Central memory CD8-positive, alpha-beta T cell (primary cell): Measurements from ENCODE around the gene NAA40.
"Not testable (repeated sequence)": the region's sequence is repeated elsewhere in the genome, so short reads cannot be mapped to it uniquely, and the experiment has no call there.

ENCODE experiments used
- ATAC-seq: fragments of 150-1000 bp; cut with Tn5 transposase; replicated peaks from 2 replicates; pipeline ENCODE4 v1.10.0; 2022; ENCODE audit warnings: mild to moderate bottlenecking, moderate FRiP score, moderate number of reproducible peaks; ENCODE audit not compliant: poor library complexity, severe bottlenecking; ENCODE audit errors: extremely low read depth
- DNase-seq, 2 donors: peaks; one replicate each; pipeline ENCODE4 v3.0.0; 2021; ENCODE audit warnings: low spot score in 2 of 2
- H3K27ac Mint-ChIP-seq: one replicate; pipeline ENCODE4 v1.8.0; 2022; ENCODE audit warnings: low read depth, mild to moderate bottlenecking, moderate library complexity, mixed read lengths
- H3K27me3 Mint-ChIP-seq: one replicate; pipeline ENCODE4 v1.8.0; 2022; ENCODE audit warnings: mixed read lengths
- H3K36me3 Mint-ChIP-seq: one replicate; pipeline ENCODE4 v1.8.0; 2022; ENCODE audit warnings: mild to moderate bottlenecking, moderate library complexity, mixed read lengths; ENCODE audit not compliant: insufficient read depth
- H3K4me1 Mint-ChIP-seq: one replicate; pipeline ENCODE4 v1.8.0; 2022; ENCODE audit warnings: mixed read lengths
- H3K4me3 Mint-ChIP-seq: one replicate; pipeline ENCODE4 v1.8.0; 2022; ENCODE audit warnings: mild to moderate bottlenecking, moderate library complexity, mixed read lengths
- H3K9me3 Mint-ChIP-seq: one replicate; pipeline ENCODE4 v1.8.0; 2022; ENCODE audit warnings: mixed read lengths

NAA40 gene

GRCh38 chr11:63958008-63958407, 19.2 kb downstream of the NAA40 start:
- DNase-seq: no peak
- H3K4me1 Mint-ChIP-seq: peaks cover 30% of the 10 kb centered on the region
- H3K36me3 Mint-ChIP-seq: peaks cover 3% of the 10 kb centered on the region
- no peak for ATAC-seq
- H3K27ac Mint-ChIP-seq: no peak overlapping the region
- H3K27me3 Mint-ChIP-seq: no peaks in the 10 kb centered on the region
- no peaks in the 10 kb centered on the region for H3K9me3 Mint-ChIP-seq
- no peak overlapping the region for H3K4me3 Mint-ChIP-seq

DNA sequence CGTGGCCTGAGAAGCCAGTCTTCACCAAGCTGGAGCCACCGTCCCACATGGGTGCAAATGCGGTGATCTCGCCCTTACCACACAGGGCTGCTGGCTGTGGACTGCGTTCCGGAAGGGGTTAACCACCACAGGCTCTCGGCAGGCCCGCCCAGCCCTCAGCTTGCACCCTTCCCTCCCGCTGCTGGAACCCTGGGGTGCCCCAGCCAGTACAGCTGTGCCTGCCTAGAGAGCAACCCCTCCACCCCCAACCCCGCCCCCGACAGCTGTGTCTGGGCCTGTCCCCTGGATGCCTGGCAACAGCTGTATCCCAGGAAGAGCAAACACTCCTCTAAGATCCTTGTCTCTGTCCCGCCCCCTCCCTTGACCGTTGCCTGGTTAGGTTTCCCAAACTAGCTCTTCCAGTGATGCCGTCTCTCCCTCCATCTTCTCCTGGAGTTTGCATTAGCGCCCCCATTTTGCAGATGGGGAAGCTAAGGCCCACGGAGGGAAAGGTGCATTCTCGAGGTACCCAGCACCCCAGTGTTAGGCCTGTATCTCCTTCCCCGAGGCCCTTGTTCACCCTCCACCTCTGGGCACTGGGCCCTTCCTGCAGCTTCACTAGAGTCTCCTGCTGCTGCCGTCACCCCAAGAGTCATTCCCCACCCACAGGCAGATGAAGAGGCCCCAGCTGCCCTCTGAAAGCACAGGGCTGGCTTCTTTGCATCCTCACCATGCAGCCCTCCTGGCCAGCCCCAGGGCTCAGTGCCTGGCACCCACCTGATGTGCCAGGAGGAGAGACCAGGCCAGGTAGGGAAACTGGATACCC, 23.0 kb downstream of the NAA40 start:
- no peaks in the 10 kb centered on the region for H3K9me3 Mint-ChIP-seq
- peak overlapping the region; percentile 74 for H3K4me3 Mint-ChIP-seq
- H3K36me3 Mint-ChIP-seq: peaks cover 3% of the 10 kb centered on the region
- peak in 1 of 2 donors; percentile 24 for DNase-seq
- no peaks in the 10 kb centered on the region for H3K27me3 Mint-ChIP-seq
- peak; percentile 86 for ATAC-seq
- peaks cover 25% of the 10 kb centered on the region for H3K4me1 Mint-ChIP-seq
- peak overlapping the region; percentile 73 for H3K27ac Mint-ChIP-seq

GRCh38 chr11:63963895-63964294, 25.1 kb downstream of the NAA40 start:
- not testable (repeated sequence) for H3K9me3 Mint-ChIP-seq, DNase-seq, H3K36me3 Mint-ChIP-seq, ATAC-seq, H3K27me3 Mint-ChIP-seq, H3K4me3 Mint-ChIP-seq, H3K27ac Mint-ChIP-seq
- H3K4me1 Mint-ChIP-seq: peaks cover 25% of the 10 kb centered on the region

DNA sequence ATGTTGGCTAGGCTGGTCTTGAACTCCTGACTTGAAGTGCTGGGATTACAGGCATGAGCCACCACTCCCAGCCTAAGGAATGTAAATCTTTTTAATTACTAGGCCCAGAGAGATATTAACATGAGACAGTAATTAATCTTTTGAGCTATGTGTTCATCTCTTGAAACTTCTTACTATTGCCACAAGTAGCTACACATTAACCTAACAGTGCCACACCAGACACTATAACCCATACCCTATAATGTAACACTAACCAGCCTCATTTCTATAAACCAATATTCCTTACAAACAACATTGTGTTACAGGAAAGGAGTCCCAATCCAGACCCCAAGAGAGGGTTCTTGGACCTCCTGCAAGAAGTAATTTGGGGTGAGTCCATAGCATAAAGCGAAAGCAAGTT, 27.6 kb downstream of the NAA40 start:
- ATAC-seq (no peak), DNase-seq (no peak)
- H3K4me1 Mint-ChIP-seq: peaks cover 11% of the 10 kb centered on the region
- no peak overlapping the region for H3K27ac Mint-ChIP-seq
- H3K27me3 Mint-ChIP-seq: no peaks in the 10 kb centered on the region
- H3K36me3 Mint-ChIP-seq: peaks cover 2% of the 10 kb centered on the region
- no peaks in the 10 kb centered on the region for H3K9me3 Mint-ChIP-seq
- no peak overlapping the region for H3K4me3 Mint-ChIP-seq

GRCh38 chr11:63969461-63969860, 30.7 kb downstream of the NAA40 start:
- Mint-ChIP-seq H3K27me3 (no peaks in the 10 kb centered on the region), H3K4me3 (no peak overlapping the region), H3K36me3 (peaks cover 5% of the 10 kb centered on the region), H3K27ac (no peak overlapping the region), H3K9me3 (no peaks in the 10 kb centered on the region), H3K4me1 (peaks cover 7% of the 10 kb centered on the region)
- ATAC-seq (no peak), DNase-seq (no peak)

DNA sequence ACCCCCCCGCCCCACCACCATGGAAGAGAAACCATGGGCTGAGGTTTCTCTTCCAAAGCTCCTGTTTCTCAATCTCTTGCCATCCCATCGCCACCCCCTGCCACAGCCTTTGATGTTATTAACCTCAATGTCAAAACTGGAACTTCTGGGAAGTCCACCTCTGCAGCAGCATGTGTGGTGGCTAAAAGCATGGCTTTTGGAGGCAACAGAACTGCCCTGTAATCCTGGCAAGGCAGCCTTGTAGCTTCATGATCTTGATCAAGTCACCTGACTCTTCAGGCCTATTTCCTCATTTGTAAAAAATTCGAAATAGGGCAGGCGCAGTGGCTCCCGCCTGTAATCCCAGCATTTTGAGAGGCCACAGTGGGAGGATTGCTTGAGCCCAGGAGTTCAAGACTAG, 32.1 kb downstream of the NAA40 start:
- ATAC-seq (no peak), DNase-seq (no peak)
- Mint-ChIP-seq H3K36me3 (peaks cover 9% of the 10 kb centered on the region), H3K4me1 (peaks cover 11% of the 10 kb centered on the region), H3K9me3 (no peaks in the 10 kb centered on the region), H3K4me3 (no peak overlapping the region), H3K27ac (no peak overlapping the region), H3K27me3 (no peaks in the 10 kb centered on the region)

- Mint-ChIP-seq H3K36me3 (peaks cover 21% of the 10 kb centered on the region), H3K4me3 (peak overlapping the region; percentile 99), H3K4me1 (peaks cover 21% of the 10 kb centered on the region), H3K27ac (peak overlapping the region; percentile 90)
- not testable (repeated sequence) for ATAC-seq, H3K9me3 Mint-ChIP-seq, DNase-seq, H3K27me3 Mint-ChIP-seq
Observed at GRCh38 chr11:63973912-63974258, 35.1 kb downstream of the NAA40 start.

GRCh38 chr11:63974259-63975143, 35.7 kb downstream of the NAA40 start, which contains the start of gene COX8A:
Gene COX8A, plus strand, starts transcription at chr11:63974620. Its CDS starts 61 bp downstream, at chr11:63974681.
- ATAC-seq (peak; percentile 100), DNase-seq (peak; percentile 82 to 94)
- H3K27ac Mint-ChIP-seq: peak within 1 kb of the TSS; percentile 90
- H3K4me3 Mint-ChIP-seq: peak within 1 kb of the TSS; percentile 99
- peaks cover 23% of the 10 kb centered on the region for H3K36me3 Mint-ChIP-seq
- H3K9me3 Mint-ChIP-seq: no peaks in the 10 kb centered on the region
- no peaks in the 10 kb centered on the region for H3K27me3 Mint-ChIP-seq
- peaks cover 21% of the 10 kb centered on the region for H3K4me1 Mint-ChIP-seq

- ATAC-seq: no peak
- Mint-ChIP-seq H3K36me3 (peaks cover 23% of the 10 kb centered on the region), H3K27ac (peak overlapping the region; percentile 26), H3K4me3 (no peak overlapping the region), H3K27me3 (no peaks in the 10 kb centered on the region), H3K9me3 (no peaks in the 10 kb centered on the region), H3K4me1 (peaks cover 14% of the 10 kb centered on the region)
- DNase-seq: no peak
Observed at GRCh38 chr11:63978551-63979239, 39.9 kb downstream of the NAA40 start.

- H3K27me3 Mint-ChIP-seq: no peaks in the 10 kb centered on the region
- ATAC-seq (no peak), DNase-seq (no peak)
- H3K4me3 Mint-ChIP-seq: no peak overlapping the region
- H3K4me1 Mint-ChIP-seq: peaks cover 14% of the 10 kb centered on the region
- no peak overlapping the region for H3K27ac Mint-ChIP-seq
- peaks cover 18% of the 10 kb centered on the region for H3K36me3 Mint-ChIP-seq
- no peaks in the 10 kb centered on the region for H3K9me3 Mint-ChIP-seq
Observed at GRCh38 chr11:63979426-63979825, 40.6 kb downstream of the NAA40 start.

- Mint-ChIP-seq H3K27me3 (no peaks in the 10 kb centered on the region), H3K9me3 (no peaks in the 10 kb centered on the region), H3K27ac (peak overlapping the region; percentile 100), H3K4me1 (peaks cover 29% of the 10 kb centered on the region), H3K4me3 (peak overlapping the region; percentile 99), H3K36me3 (peaks cover 33% of the 10 kb centered on the region)
- ATAC-seq: peak; percentile 88
- DNase-seq: peak; percentile 47 to 58
Observed at GRCh38 chr11:63985812-63986155, 47.0 kb downstream of the NAA40 start.

DNA sequence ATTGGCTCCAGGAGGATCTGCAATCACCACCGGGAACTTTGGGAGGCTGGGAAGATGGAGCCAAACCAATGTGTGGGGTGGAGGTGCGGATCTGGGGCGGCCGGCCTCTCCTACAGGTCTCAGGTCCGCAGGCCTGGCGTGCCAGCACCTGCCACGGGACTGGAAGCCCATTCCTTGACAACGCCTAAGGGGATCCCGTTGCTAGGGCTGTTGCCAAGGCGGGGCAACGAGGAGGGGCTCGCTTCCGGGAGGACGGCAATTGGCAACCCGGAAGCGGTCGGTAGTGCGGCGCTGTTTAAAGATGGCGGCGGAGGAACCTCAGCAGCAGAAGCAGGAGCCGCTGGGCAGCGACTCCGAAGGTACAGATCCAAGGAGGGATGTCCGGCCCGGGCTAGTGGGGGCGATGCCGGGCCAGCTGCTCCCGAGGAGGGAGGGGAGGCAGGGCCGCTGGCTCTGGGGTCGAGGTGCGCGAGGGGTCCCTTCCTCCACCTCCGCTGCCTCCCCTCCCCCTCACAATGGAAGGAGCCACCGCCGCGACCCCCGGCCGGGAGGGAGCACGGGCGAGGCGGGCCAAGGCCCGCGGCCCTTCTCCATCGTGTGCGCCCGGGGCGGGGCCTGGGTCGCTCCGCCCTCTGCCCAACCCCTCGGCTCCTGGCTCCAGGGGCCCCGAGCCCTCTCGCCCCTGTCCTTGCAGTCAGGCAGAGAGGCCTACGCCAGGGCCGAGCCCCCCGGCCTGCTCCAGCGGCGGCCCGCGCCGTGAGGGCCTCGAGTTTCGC, 47.5 kb downstream of the NAA40 start, which contains the start of gene OTUB1:
Gene OTUB1, plus strand, starts transcription at position 283 of the 776 bp plus-strand sequence. Its CDS starts 19 bp downstream, at position 302.
- DNase-seq (peak; percentile 63 to 71), ATAC-seq (peak; percentile 87)
- Mint-ChIP-seq H3K4me3 (peak within 1 kb of the TSS; percentile 99), H3K27ac (peak within 1 kb of the TSS; percentile 100), H3K36me3 (peaks cover 37% of the 10 kb centered on the region), H3K9me3 (no peaks in the 10 kb centered on the region), H3K4me1 (peaks cover 30% of the 10 kb centered on the region), H3K27me3 (no peaks in the 10 kb centered on the region)
